Hepatocyte (in vitro differentiated cells): ENCODE measurements around the gene PLXNA2. TPM values are rescaled to one million over a fixed set of nuclear protein-coding genes. Genes with fewer than 3 reads are reported as not detected.
A peak's percentile ranks its signal among the peaks of the same experiment; 100 is the strongest.

Source experiments
- DNase-seq: peaks from one replicate; pipeline ENCODE4 v3.0.0-alpha.2; 2016; ENCODE audit warnings: low spot score
- H2AFZ ChIP-seq: fragments of 200-600 bp; sonication (generic); 2 replicates; pipeline ENCODE4 v1.6.0; 2016; ENCODE audit warnings: antibody characterized with exemption, mild to moderate bottlenecking
- H3K27ac ChIP-seq: fragments of 200-600 bp; sonication (generic); 2 replicates; pipeline ENCODE4 v1.5.1; 2016; ENCODE audit warnings: mild to moderate bottlenecking
- H3K27me3 ChIP-seq: fragments of 200-600 bp; sonication (generic); 2 replicates; pipeline ENCODE4 v1.6.1; 2016
- H3K36me3 ChIP-seq: fragments of 200-600 bp; sonication (generic); replicated peaks from 2 replicates; pipeline ENCODE4 v1.5.1; 2016; ENCODE audit warnings: low read depth; ENCODE audit not compliant: insufficient read depth
- H3K4me1 ChIP-seq: fragments of 200-600 bp; sonication (generic); 2 replicates; pipeline ENCODE4 v1.5.1; 2016; ENCODE audit warnings: mild to moderate bottlenecking, moderate library complexity; ENCODE audit not compliant: insufficient read depth
- H3K4me2 ChIP-seq: fragments of 200-600 bp; sonication (generic); 2 replicates; pipeline ENCODE4 v1.6.0; 2016
- H3K4me3 ChIP-seq: fragments of 200-600 bp; sonication (generic); 2 replicates; pipeline ENCODE4 v1.5.1; 2016; ENCODE audit warnings: mild to moderate bottlenecking
- H3K79me2 ChIP-seq: fragments of 200-600 bp; sonication (generic); 2 replicates; pipeline ENCODE4 v1.6.0; 2017; ENCODE audit warnings: mild to moderate bottlenecking
- H3K9me2 ChIP-seq: fragments of 200-600 bp; sonication (generic); replicated peaks from 2 replicates; pipeline ENCODE4 v1.6.0; 2017; ENCODE audit warnings: mild to moderate bottlenecking; ENCODE audit not compliant: insufficient read depth
- H3K9me3 ChIP-seq: fragments of 200-600 bp; sonication (generic); 2 replicates; pipeline ENCODE4 v1.5.1; 2016; ENCODE audit warnings: low read depth, mild to moderate bottlenecking
- H4K20me1 ChIP-seq: fragments of 200-600 bp; sonication (generic); 2 replicates; pipeline ENCODE4 v1.6.0; 2016; ENCODE audit warnings: mild to moderate bottlenecking; ENCODE audit not compliant: insufficient read depth, poor library complexity, severe bottlenecking
- CTCF ChIP-seq: fragments of 200-600 bp; sonication (generic); IDR thresholded peaks from 2 replicates; pipeline ENCODE4 v1.5.1; 2016; ENCODE audit warnings: antibody characterized with exemption, mild to moderate bottlenecking; ENCODE audit not compliant: poor library complexity
- EZH2 ChIP-seq: fragments of 200-600 bp; sonication (generic); IDR thresholded peaks from 2 replicates; pipeline ENCODE4 v1.6.1; 2016; ENCODE audit warnings: antibody characterized with exemption, mild to moderate bottlenecking, borderline replicate concordance
- EZH2phosphoT487 ChIP-seq: fragments of 200-600 bp; sonication (generic); IDR thresholded peaks from one replicate; pipeline ENCODE4 v1.6.1; 2018; ENCODE audit warnings: antibody characterized with exemption, mild to moderate bottlenecking, low read depth, moderate library complexity; ENCODE audit not compliant: unreplicated experiment, severe bottlenecking
- WGBS: methylation state at CpG from one replicate; pipeline ENCODE4 v1.1.6; 2016; ENCODE audit warnings: low lambda C conversion rate; ENCODE audit errors: missing lambda C conversion rate; 5-methylcytosine and 5-hydroxymethylcytosine counted together
- polyA plus RNA-seq: library from polyadenylated mRNA; unstranded; fragments of >200 nt; fragmentation: Nextera tagmentation; extraction: Ambion mirVana; gene quantifications from 2 replicates; pipeline ENCODE4 v1.2.1, GENCODE V29; 2016
- total RNA-seq: library from RNA; depleted of rRNA; stranded (reverse); fragments of >200 nt; gene quantifications from 2 replicates; pipeline ENCODE4 v1.2.3, GENCODE V29; 2014

The PLXNA2 gene
- total and polyA plus RNA-seq, 2 experiments from 2014 or later = 9.8 to 13.1 TPM

GRCh38 chr1:208122612-208123358, 121.4 kb downstream of the PLXNA2 start:
- TF ChIP-seq CTCF (no peak), EZH2phosphoT487 (no peak), EZH2 (no peak)
- Histone ChIP-seq H3K79me2 (no peaks in the 10 kb centered on the region), H3K4me1 (peaks cover 25% of the 10 kb centered on the region), H3K36me3 (no peaks in the 10 kb centered on the region), H3K4me2 (no peak overlapping the region), H3K9me3 (no peaks in the 10 kb centered on the region), H3K27me3 (no peaks in the 10 kb centered on the region), H3K4me3 (no peak overlapping the region), H4K20me1 (no peaks in the 10 kb centered on the region), H2AFZ (no peak overlapping the region), H3K27ac (no peak overlapping the region), H3K9me2 (no peaks in the 10 kb centered on the region)
- no peak for DNase-seq
- WGBS = 97% methylated on average over 4 of the region's 4 CpGs

DNA sequence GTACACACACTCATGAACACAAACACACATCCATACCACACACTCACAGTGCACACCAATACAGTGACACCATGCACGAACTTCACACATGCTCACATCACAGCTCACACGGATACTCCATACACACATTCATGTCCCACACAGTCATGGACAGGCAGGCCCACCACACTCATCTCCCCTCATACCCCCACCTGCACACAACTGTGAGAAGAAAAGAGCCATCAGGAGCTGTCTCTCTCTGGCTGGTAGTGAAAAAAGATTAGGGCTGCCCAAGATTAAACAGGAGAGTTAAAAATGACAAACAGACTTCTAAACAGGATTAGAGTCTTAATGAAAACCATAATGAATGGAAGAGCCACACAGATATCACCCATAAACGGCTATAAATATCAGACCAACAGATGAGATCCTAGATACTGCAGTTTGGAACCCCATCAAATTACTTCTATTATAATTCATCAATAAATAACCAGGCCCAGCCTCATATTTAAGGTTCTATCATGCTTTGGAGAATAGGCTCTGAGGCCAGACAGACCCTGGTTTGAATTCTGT, 122.3 kb downstream of the PLXNA2 start:
- Histone ChIP-seq H3K27ac (no peak overlapping the region), H3K4me2 (no peak overlapping the region), H4K20me1 (no peaks in the 10 kb centered on the region), H3K9me2 (no peaks in the 10 kb centered on the region), H3K4me1 (peaks cover 25% of the 10 kb centered on the region), H3K4me3 (no peak overlapping the region), H3K27me3 (no peaks in the 10 kb centered on the region), H3K79me2 (no peaks in the 10 kb centered on the region), H2AFZ (no peak overlapping the region), H3K36me3 (no peaks in the 10 kb centered on the region), H3K9me3 (no peaks in the 10 kb centered on the region)
- WGBS = 75% methylated on average over 3 of the region's 3 CpGs
- DNase-seq = no peak
- TF ChIP-seq CTCF (no peak), EZH2phosphoT487 (no peak), EZH2 (no peak)

- no peaks in the 10 kb centered on the region for H3K9me2 ChIP-seq
- H3K9me3 ChIP-seq = no peaks in the 10 kb centered on the region
- H4K20me1 ChIP-seq = no peaks in the 10 kb centered on the region
- H3K4me3 ChIP-seq = no peak overlapping the region
- peak overlapping the region; percentile 78 for H3K27ac ChIP-seq
- no peaks in the 10 kb centered on the region for H3K36me3 ChIP-seq
- H2AFZ ChIP-seq = no peak overlapping the region
- no peak for DNase-seq
- H3K4me1 ChIP-seq = peaks cover 25% of the 10 kb centered on the region
- TF ChIP-seq CTCF (no peak), EZH2 (no peak), EZH2phosphoT487 (no peak)
- H3K4me2 ChIP-seq = no peak overlapping the region
- no peaks in the 10 kb centered on the region for H3K27me3 ChIP-seq
- no peaks in the 10 kb centered on the region for H3K79me2 ChIP-seq
- WGBS = 75% methylated on average over 2 of the region's 2 CpGs
Measured at GRCh38 chr1:208120431-208120790, 123.8 kb downstream of the PLXNA2 start.
